GM12878 (cell line): Measurements from ENCODE around the gene ACAP2. TPM values are rescaled to one million over a fixed set of nuclear protein-coding genes. Genes with fewer than 3 reads are reported as not detected.

Experiments used
- ATAC-seq: fragments of 200-7000 bp; cut with Tn5 transposase; 3 replicates; pipeline ENCODE4 v1.9.1; 2020; ENCODE audit warnings: mild to moderate bottlenecking, moderate library complexity
- BruUV-seq: library from RNA; stranded (reverse); fragments of 400-500 nt; replicated peaks from 2 replicates; lab custom pipeline; 2021; lab: Mats Ljungman, UMichigan
- CTCF ChIA-PET: fragments of 300-600 bp; sonication (Branson Sonifier 250); formaldehyde crosslinking; extraction: SDS; loops from one replicate; lab custom pipeline; 2021; ENCODE audit warnings: inconsistent platforms; lab: Yijun Ruan, JAX
- POLR2A ChIA-PET: fragments of 350-600 bp; formaldehyde crosslinking; extraction: SDS; loops from one replicate; lab custom pipeline; 2021; ENCODE audit warnings: inconsistent platforms; lab: Charles Lee
- RAD21 ChIA-PET: fragments of 300-600 bp; sonication (Branson Sonifier 250); formaldehyde crosslinking; loops from one replicate; lab custom pipeline; 2023; ENCODE audit warnings: antibody characterized with exemption; ENCODE audit not compliant: unreplicated experiment; lab: Charles Lee
- SMC1A ChIA-PET: fragments of 300-600 bp; sonication (Branson Sonifier 250); formaldehyde crosslinking; loops from one replicate; lab custom pipeline; 2023; ENCODE audit not compliant: unreplicated experiment, uncharacterized antibody; lab: Charles Lee
- DNase-seq: peaks from one replicate; pipeline ENCODE4 v3.0.0-alpha.2; 2011; ENCODE audit warnings: low read depth, low spot score
- FAIRE-seq: peaks from 3 replicates; lab custom pipeline; 2011; peaks lifted over from hg19 to GRCh38; lab: Jason Lieb, UNC
- H2AFZ ChIP-seq: 2 replicates; pipeline ENCODE4 v1.6.0; 2011; ENCODE audit warnings: low read depth, low read length, control low read depth; ENCODE audit not compliant: control insufficient read depth
- H3K27ac ChIP-seq: 2 replicates; pipeline ENCODE4 v1.5.1; 2011; ENCODE audit warnings: control low read depth; ENCODE audit not compliant: control insufficient read depth, insufficient read depth
- H3K27me3 ChIP-seq, 2 experiments: replicated peaks in 1 of 2; 2 replicates each; pipeline versions ENCODE4 v1.6.0 to v1.6.1; 2011; ENCODE audit warnings: low read length in 1 of 2; ENCODE audit not compliant: control insufficient read depth in 2 of 2, insufficient read depth in 2 of 2
- H3K36me3 ChIP-seq, 2 experiments: 2 replicates each; pipeline ENCODE4 v1.5.1; 2011; ENCODE audit warnings: low read length in 1 of 2; ENCODE audit not compliant: control insufficient read depth in 2 of 2, insufficient read depth in 2 of 2
- H3K4me1 ChIP-seq: 2 replicates; pipeline ENCODE4 v1.6.1; 2011; ENCODE audit warnings: mild to moderate bottlenecking, low read length, moderate library complexity, mixed read lengths; ENCODE audit not compliant: control insufficient read depth, insufficient read depth
- H3K4me2 ChIP-seq: 2 replicates; pipeline ENCODE4 v1.6.0; 2011; ENCODE audit warnings: control low read depth; ENCODE audit not compliant: control insufficient read depth, insufficient read depth
- H3K4me3 ChIP-seq: fragments of 200-600 bp; sonication (generic); 2 replicates; pipeline ENCODE4 v1.5.1; 2016
- H3K79me2 ChIP-seq: 2 replicates; pipeline ENCODE4 v1.6.0; 2011; ENCODE audit warnings: low read length; ENCODE audit not compliant: control insufficient read depth, insufficient read depth
- H3K9ac ChIP-seq: 2 replicates; pipeline ENCODE4 v1.8.0; 2011; ENCODE audit warnings: low read length, control low read depth, mixed read lengths; ENCODE audit not compliant: control insufficient read depth, insufficient read depth
- H3K9me3 ChIP-seq: replicated peaks from 3 replicates; pipeline ENCODE4 v1.5.1; 2011; ENCODE audit warnings: mild to moderate bottlenecking, low read length; ENCODE audit not compliant: control insufficient read depth, insufficient read depth
- H4K20me1 ChIP-seq: 2 replicates; pipeline ENCODE4 v1.6.0; 2011; ENCODE audit not compliant: control insufficient read depth, insufficient read depth
- PML ChIP-seq: IDR thresholded peaks from 2 replicates; pipeline ENCODE4 v1.6.1; 2012; ENCODE audit warnings: low read length, inconsistent platforms
- RB1 ChIP-seq: fragments of 450-650 bp; formaldehyde crosslinking; IDR thresholded peaks from 2 replicates; pipeline ENCODE4 v1.6.1; 2017; ENCODE audit warnings: mild to moderate bottlenecking, borderline replicate concordance
- TCF12 ChIP-seq: IDR thresholded peaks from 2 replicates; pipeline ENCODE4 v1.6.1; 2011; ENCODE audit warnings: low read depth, mild to moderate bottlenecking, low read length
- ZBTB33 ChIP-seq: fragments of 450-650 bp; IDR thresholded peaks from 2 replicates; pipeline ENCODE4 v1.6.1; 2017; ENCODE audit warnings: mild to moderate bottlenecking
- ZBTB40 ChIP-seq: fragments of 450-650 bp; IDR thresholded peaks from 2 replicates; pipeline ENCODE4 v1.6.1; 2016; ENCODE audit warnings: mild to moderate bottlenecking, moderate library complexity, borderline replicate concordance
- ZNF274 ChIP-seq: IDR thresholded peaks from one replicate; pipeline ENCODE4 v1.8.0; 2011; ENCODE audit not compliant: insufficient read length, insufficient read depth
- WGBS: methylation state at CpG from one replicate; pipeline ENCODE4 v1.1.6; 2016; ENCODE audit warnings: low lambda C conversion rate; ENCODE audit not compliant: insufficient replicate concordance, insufficient coverage; ENCODE audit errors: missing lambda C conversion rate; 5-methylcytosine and 5-hydroxymethylcytosine counted together
- in situ Hi-C: fragments of 300-500 bp; cut with MboI; formaldehyde crosslinking; loops from 9 replicates; pipeline ENCODE4 v1.14.3; 2018; ENCODE audit warnings: mixed read lengths
- intact Hi-C: fragments of 100-400 bp; cut with micrococcal nuclease; formaldehyde crosslinking; loops from one replicate; pipeline ENCODE4 v1.14.2; 2022; ENCODE audit not compliant: unreplicated experiment
- polyA plus RNA-seq, 11 experiments: library from polyadenylated mRNA; depleted of rRNA in 4 of 11; unstranded in 6 of 11; stranded (reverse) in 5 of 11; fragments of >200 nt; fragmentation: Nextera tagmentation in 4 of 11; fragmentation: Illumina TruSeq in 1 of 11; extraction: Ambion mirVana in 4 of 11; extraction: Trizol in 1 of 11; gene quantifications; 1 replicate in 1 of 11; 2 replicates in 10 of 11; pipeline versions ENCODE4 v1.2.1 to v1.2.3, GENCODE V29; 2011 to 2016; ENCODE audit warnings: inconsistent platforms in 2 of 11, missing spikeins in 2 of 11, low read depth in 1 of 11
- total RNA-seq, 4 experiments: library from RNA; depleted of rRNA in 3 of 4; stranded (reverse); fragments of >200 nt in 3 of 4; fragmentation: Illumina TruSeq in 1 of 4; extraction: Trizol in 1 of 4; gene quantifications; 2 replicates each; pipeline versions ENCODE4 v1.2.1 to v1.2.3, GENCODE V29; 2013 to 2021

The ACAP2 gene
- total and polyA plus RNA-seq, 10 of the 15 experiments (the other 5 are each of a cell fraction or from before 2014, with no cell fraction given): 7.1 to 53.8 (median 35.7) TPM

- no peak for TF ChIP-seq ZBTB33
- no peak for TF ChIP-seq RB1
- no peak for TF ChIP-seq TCF12
- no peak for TF ChIP-seq ZNF274
These were observed 105.1 kb downstream of the ACAP2 start (continued) for GRCh38 chr3:195337747-195338146.

- Histone ChIP-seq H3K79me2 (no peaks in the 10 kb centered on the region), H2AFZ (no peak overlapping the region), H3K27me3 (no peaks in the 10 kb centered on the region), H3K4me3 (no peak overlapping the region), H3K9ac (no peak overlapping the region), H3K36me3 (peaks cover 2 to 11% of the 10 kb centered on the region in 2 experiments)
- intact Hi-C loops (no loop called here), in situ Hi-C loops (no loop called here)
- no peak for DNase-seq
- BruUV-seq: no TSS peak
- ATAC-seq: no peak
- peak; percentile 83 for TF ChIP-seq ZBTB40
- no peak for TF ChIP-seq PML
- TF ChIP-seq, all 136 proteins: peak for 1
- no peak overlapping the region for H3K27ac ChIP-seq
- ChIA-PET RAD21 (no interaction called here), CTCF (no interaction called here), POLR2A (no interaction called here), SMC1A (no interaction called here)
- 91% methylated on average over 1 of the region's 1 CpG for WGBS
- no peaks in the 10 kb centered on the region for H3K9me3 ChIP-seq
- no peaks in the 10 kb centered on the region for H3K4me1 ChIP-seq
- H4K20me1 ChIP-seq: no peaks in the 10 kb centered on the region
- no peak for FAIRE-seq
- H3K4me2 ChIP-seq: no peak overlapping the region
These were observed 107.9 kb downstream of the ACAP2 start for GRCh38 chr3:195334967-195335366.
